K562 (cell line): ENCODE data around the gene CLASP1. TPM values are rescaled to one million over a fixed set of nuclear protein-coding genes. Genes with fewer than 3 reads are reported as not detected.

ENCODE experiments used
- ATAC-seq: fragments of 200-7000 bp; cut with Tn5 transposase; 3 replicates; pipeline ENCODE4 v1.9.1; 2020; ENCODE audit warnings: moderate library complexity
- BruUV-seq: library from RNA; stranded (reverse); fragments of 400-500 nt; replicated peaks from 2 replicates; lab custom pipeline; 2021; lab: Mats Ljungman, UMichigan
- CTCF ChIA-PET: fragments of 300-600 bp; formaldehyde crosslinking; extraction: SDS; loops from one replicate; lab custom pipeline; 2021; ENCODE audit warnings: low intra/inter-chr PET ratio; lab: Yijun Ruan, JAX
- POLR2A ChIA-PET: fragments of 300-600, 350-650 bp; sonication (Branson Sonifier 250); formaldehyde crosslinking; extraction: SDS; loops from one replicate; lab custom pipeline; 2021; ENCODE audit warnings: antibody characterized with exemption, inconsistent platforms; lab: Yijun Ruan, JAX
- DNase-seq, 4 experiments: peaks; one replicate each; pipeline versions ENCODE4 v3.0.0 to v3.0.0-alpha.2; 2011 to 2018; ENCODE audit warnings: low spot score in 3 of 4, mixed read lengths in 3 of 4; ENCODE audit errors: extremely low read depth in 1 of 4
- FAIRE-seq: peaks from 2 replicates; lab custom pipeline; 2011; peaks lifted over from hg19 to GRCh38; lab: Jason Lieb, UNC
- H2AFZ ChIP-seq: 2 replicates; pipeline ENCODE4 v1.6.0; 2011; ENCODE audit warnings: low read depth, low read length, control low read depth, inconsistent platforms
- H3K27ac ChIP-seq: fragments of 200-600 bp; 3 replicates; pipeline ENCODE4 v1.8.0; 2011; ENCODE audit warnings: low read depth, mild to moderate bottlenecking, control low read depth, inconsistent platforms, low read length, moderate library complexity, mixed read lengths; ENCODE audit errors: extremely low read depth
- H3K27me3 ChIP-seq, 2 experiments: fragments of 300-600 bp in 1 of 2; 2 replicates in 1 of 2; 3 replicates in 1 of 2; pipeline versions ENCODE4 v1.6.0 to v1.8.0; 2011; ENCODE audit warnings: inconsistent platforms in 2 of 2, low read length in 2 of 2, mild to moderate bottlenecking in 1 of 2, mixed read lengths in 1 of 2, moderate library complexity in 1 of 2; ENCODE audit not compliant: control insufficient read depth in 2 of 2, insufficient read depth in 2 of 2
- H3K36me3 ChIP-seq: fragments of 300-600 bp; 3 replicates; pipeline ENCODE4 v1.8.0; 2011; ENCODE audit warnings: mild to moderate bottlenecking, low read length, inconsistent platforms; ENCODE audit not compliant: control insufficient read depth, insufficient read depth
- H3K4me1 ChIP-seq, 2 experiments: fragments of 200-600 bp in 1 of 2; replicated peaks in 1 of 2; 2 replicates in 1 of 2; 3 replicates in 1 of 2; pipeline versions ENCODE4 v1.5.1 to v1.8.0; 2011; ENCODE audit warnings: inconsistent platforms in 2 of 2, low read length in 2 of 2, mild to moderate bottlenecking in 1 of 2, mixed read lengths in 1 of 2, moderate library complexity in 1 of 2; ENCODE audit not compliant: control insufficient read depth in 2 of 2, insufficient read depth in 2 of 2
- H3K4me2 ChIP-seq: 2 replicates; pipeline ENCODE4 v1.6.1; 2011; ENCODE audit warnings: low read length, control low read depth, inconsistent platforms, mixed read lengths; ENCODE audit not compliant: insufficient read depth
- H3K4me3 ChIP-seq: fragments of 200-600 bp; sonication (generic), shearing (Covaris generic); 2 replicates; pipeline ENCODE4 v1.5.1; 2016; ENCODE audit warnings: control low read depth, inconsistent platforms
- H3K79me2 ChIP-seq: fragments of 200-600 bp; 3 replicates; pipeline ENCODE4 v1.8.0; 2011; ENCODE audit warnings: low read length, inconsistent platforms; ENCODE audit not compliant: control insufficient read depth, insufficient read depth
- H3K9ac ChIP-seq, 2 experiments: 2 replicates each; pipeline versions ENCODE4 v1.6.0 to v1.6.1; 2011; ENCODE audit warnings: low read depth in 2 of 2, low read length in 2 of 2, control low read depth in 1 of 2, inconsistent platforms in 1 of 2, mild to moderate bottlenecking in 1 of 2, mixed read lengths in 1 of 2; ENCODE audit not compliant: insufficient read depth in 1 of 2
- H3K9me1 ChIP-seq: one replicate; pipeline ENCODE4 v1.6.0; 2011; ENCODE audit warnings: inconsistent platforms, mild to moderate bottlenecking, low read length, moderate library complexity; ENCODE audit not compliant: control insufficient read depth, insufficient read depth
- H3K9me3 ChIP-seq: replicated peaks from 2 replicates; pipeline ENCODE4 v1.5.1; 2011; ENCODE audit warnings: low read depth, low read length, inconsistent platforms; ENCODE audit not compliant: control insufficient read depth, insufficient read depth
- H4K20me1 ChIP-seq: replicated peaks from 2 replicates; pipeline ENCODE4 v1.6.1; 2011; ENCODE audit warnings: low read length, inconsistent platforms, mixed read lengths; ENCODE audit not compliant: control insufficient read depth, insufficient read depth
- FOXP4 ChIP-seq: sonication (generic); formaldehyde crosslinking; IDR thresholded peaks from 2 replicates; pipeline ENCODE4 v1.8.0; 2022; ENCODE audit warnings: mild to moderate bottlenecking, missing genetic modification reagents, borderline replicate concordance
- HOMEZ ChIP-seq: fragments of 250-450 bp; sonication (Bioruptor Pico); IDR thresholded peaks from 2 replicates; pipeline ENCODE4 v1.4.0; 2020; ENCODE audit warnings: mild to moderate bottlenecking, moderate library complexity
- MAFK ChIP-seq: IDR thresholded peaks from 2 replicates; pipeline ENCODE4 v1.6.1; 2011; ENCODE audit warnings: low read length, improper control_type of control experiment
- VEZF1 ChIP-seq: fragments of 200-800 bp; sonication (Bioruptor generic); IDR thresholded peaks from 2 replicates; pipeline ENCODE4 v1.6.1; 2017; ENCODE audit warnings: missing genetic modification characterization, missing compliant biosample characterization
- ZBTB7A ChIP-seq: IDR thresholded peaks from 2 replicates; pipeline ENCODE4 v1.6.1; 2011; ENCODE audit warnings: low read depth, mild to moderate bottlenecking, low read length, moderate library complexity, borderline replicate concordance; ENCODE audit not compliant: control insufficient read depth
- ZKSCAN8 ChIP-seq: fragments of 200-800 bp; sonication (Bioruptor generic); IDR thresholded peaks from 2 replicates; pipeline ENCODE4 v1.6.1; 2016; ENCODE audit warnings: missing genetic modification characterization, missing compliant biosample characterization
- ZNF592 ChIP-seq: fragments of 450-650 bp; IDR thresholded peaks from 2 replicates; pipeline ENCODE4 v1.6.1; 2017; ENCODE audit warnings: antibody characterized with exemption, mild to moderate bottlenecking
- ZNF644 ChIP-seq: fragments of 200-800 bp; sonication (Bioruptor generic); IDR thresholded peaks from 2 replicates; pipeline ENCODE4 v1.6.1; 2016; ENCODE audit warnings: low read depth, missing genetic modification characterization, missing compliant biosample characterization
- WGBS: fragments of 100-300 bp; shearing (Covaris generic); methylation state at CpG from one replicate; pipeline ENCODE4 v1.1.6; 2016; ENCODE audit warnings: low coverage, mixed read lengths; ENCODE audit not compliant: insufficient coverage; ENCODE audit errors: missing lambda C conversion rate; 5-methylcytosine and 5-hydroxymethylcytosine counted together
- in situ Hi-C: fragments of 300-500 bp; cut with MboI; formaldehyde crosslinking; loops from 4 replicates; pipeline ENCODE4 v1.15.0; 2018; ENCODE audit warnings: inconsistent platforms, mixed read lengths
- intact Hi-C: fragments of 100-400 bp; cut with micrococcal nuclease; formaldehyde crosslinking; loops from 2 replicates; pipeline ENCODE4 v1.14.2; 2022
- polyA plus RNA-seq, 8 experiments: library from polyadenylated mRNA; depleted of rRNA in 4 of 8; stranded (reverse) in 5 of 8; unstranded in 3 of 8; fragments of >200 nt; fragmentation: Nextera tagmentation in 2 of 8; fragmentation: Illumina TruSeq in 1 of 8; extraction: Ambion mirVana in 2 of 8; extraction: Trizol in 1 of 8; gene quantifications; 2 replicates each; pipeline versions ENCODE4 v1.2.1 to v1.2.3, GENCODE V29; 2011 to 2014; ENCODE audit warnings: inconsistent platforms in 1 of 8, missing spikeins in 1 of 8
- total RNA-seq, 7 experiments: library from RNA; depleted of rRNA in 6 of 7; stranded (reverse); fragments of >200 nt in 6 of 7; fragmentation: Illumina TruSeq in 2 of 7; extraction: Trizol in 2 of 7; gene quantifications; 2 replicates each; pipeline versions ENCODE4 v1.2.1 to v1.2.3, GENCODE V29; 2011 to 2021; ENCODE audit warnings: low replicate concordance in 1 of 7

CLASP1 gene
- total and polyA plus RNA-seq, 9 of the 15 experiments (the other 6 are each of a cell fraction or from before 2014, with no cell fraction given), result 1.7 to 40.3 (median 20.7) TPM

GRCh38 chr2:121529439-121530211, 119.6 kb downstream of the CLASP1 start:
- H2AFZ ChIP-seq, result peak overlapping the region; percentile 90
- BruUV-seq, result no TSS peak
- peaks cover 52% of the 10 kb centered on the region for H3K79me2 ChIP-seq
- H3K27me3 ChIP-seq, result no peaks in the 10 kb centered on the region
- in situ Hi-C loops, result loop anchor here (10.0 kb wide), 1 partner anchor 1665 kb away; no protein-coding TSS in a partner anchor
- POLR2A ChIA-PET, result interaction anchor here (0.6 to 3.8 kb wide), 16 partner anchors 8 to 389 kb away, joined by 3 to 31 read pairs (median 8); partner anchors contain the start of gene CLASP1
- CTCF ChIA-PET, result interaction anchor here (0.5 kb wide), 1 partner anchor 24 kb away, joined by 5 read pairs; no protein-coding TSS in a partner anchor
- 6% methylated on average over 11 of the region's 19 CpGs for WGBS
- H4K20me1 ChIP-seq, result 0 out of 2 replicates have a peak, but pooled peaks cover 10% of the 10 kb centered on the region
- no peaks in the 10 kb centered on the region for H3K9me3 ChIP-seq
- peaks cover 28% of the 10 kb centered on the region; the same call in 2 of the 3 replicates for H3K36me3 ChIP-seq
- ATAC-seq (peak; percentile 40), DNase-seq (peak; percentile 65 to 77 (median 76)), FAIRE-seq (no peak)
- peaks cover 31 to 35% of the 10 kb centered on the region in 2 experiments; a peak in 4 of 5 replicates for H3K4me1 ChIP-seq
- peak overlapping the region; percentile 100 for H3K27ac ChIP-seq
- intact Hi-C loops, result loop anchor here (1.0 to 5.0 kb wide), 3 partner anchors 193 to 454 kb away; partner anchors contain the start of gene NIFK
- H3K4me3 ChIP-seq, result peak overlapping the region; percentile 66
- H3K4me2 ChIP-seq, result peak overlapping the region; percentile 90
- peak overlapping the region; percentile 96 to 97 for H3K9ac ChIP-seq
- no peaks in the 10 kb centered on the region for H3K9me1 ChIP-seq
- TF ChIP-seq HOMEZ (CRISPR knock-in tag) (no peak), ZNF644 (tag) (0 out of 2 replicates have a peak, but pooled peaks have one; percentile 1), ZNF592 (0 out of 2 replicates have a peak, but pooled peaks have one; percentile 12), FOXP4 (no peak), ZKSCAN8 (CRISPR knock-in tag) (peak; percentile 81), ZBTB7A (peak; percentile 74; the same call in 1 of the 2 replicates), VEZF1 (peak; percentile 80), MAFK (peak; percentile 48; the same call in 1 of the 2 replicates)
